ENCODE results near the gene VPS26B.

The VPS26B gene

GRCh38 chr11:134237557-134237922 lies 13.1 kb downstream of the VPS26B start:
- WGBS (ENCODE audit: extremely low coverage, insufficient coverage, insufficient read length): no CpG with 5 or more reads among the region's 11 CpGs
- H2BK12ac ChIP-seq (ENCODE audit: low read length): peak overlapping the region; percentile 28
- H3K27ac ChIP-seq (ENCODE audit: low read depth, low read length): peak overlapping the region; percentile 40
- H3K79me1 ChIP-seq (ENCODE audit: low read length): no peaks in the 10 kb centered on the region
- no peak for DNase-seq
- no peak overlapping the region for H3K18ac ChIP-seq (ENCODE audit: low read length)
- no peak overlapping the region for H3K9ac ChIP-seq (ENCODE audit: low read length)
- H3K4me3 ChIP-seq (ENCODE audit: low read depth, low read length): no peak overlapping the region
- H3K9me3 ChIP-seq (ENCODE audit: insufficient read depth, low read depth, low read length): no peaks in the 10 kb centered on the region
- H3K4ac ChIP-seq (ENCODE audit: low read depth, low read length): no peak overlapping the region
- peaks cover 3 to 8% of the 10 kb centered on the region in 2 experiments for H3K4me1 ChIP-seq (ENCODE audit: control insufficient read depth in 1 of 2, insufficient read depth in 2 of 2, low read length in 2 of 2)
- no peak overlapping the region for H2BK120ac ChIP-seq (ENCODE audit: insufficient read depth, low read length, poor library complexity)
- H2AFZ ChIP-seq (ENCODE audit: insufficient read depth, low read length, poor library complexity): no peak overlapping the region
- no peaks in the 10 kb centered on the region for H3K79me2 ChIP-seq (ENCODE audit: control insufficient read depth, insufficient read depth, low read length, poor library complexity)
- H4K91ac ChIP-seq (ENCODE audit: low read depth, low read length): peak overlapping the region; percentile 39
- no peak overlapping the region for H3K14ac ChIP-seq (ENCODE audit: low read length)
- H4K8ac ChIP-seq (ENCODE audit: low read depth, low read length): no peak overlapping the region
- no peak overlapping the region for H2BK5ac ChIP-seq (ENCODE audit: low read depth, low read length, poor library complexity)
- H3K36me3 ChIP-seq (ENCODE audit: control insufficient read depth in 1 of 2, insufficient read depth in 2 of 2, low read length in 2 of 2): peaks cover 11 to 13% of the 10 kb centered on the region in 2 experiments
- H2AK5ac ChIP-seq (ENCODE audit: low read length): no peak overlapping the region
- H3K23ac ChIP-seq (ENCODE audit: low read length): no peak overlapping the region
- H3K4me2 ChIP-seq (ENCODE audit: low read length): no peak overlapping the region
- H4K12ac ChIP-seq (ENCODE audit: low read depth, low read length): no peak overlapping the region
- no peaks in the 10 kb centered on the region for H3K27me3 ChIP-seq (ENCODE audit: insufficient read depth, low read length)

GRCh38 chr11:134238956-134239355 lies 14.5 kb downstream of the VPS26B start:
- H3K4ac ChIP-seq (ENCODE audit: low read depth, low read length): no peak overlapping the region
- H2BK120ac ChIP-seq (ENCODE audit: insufficient read depth, low read length, poor library complexity): no peak overlapping the region
- H3K9ac ChIP-seq (ENCODE audit: low read length): no peak overlapping the region
- H2AFZ ChIP-seq (ENCODE audit: insufficient read depth, low read length, poor library complexity): no peak overlapping the region
- no peak overlapping the region for H3K4me3 ChIP-seq (ENCODE audit: low read depth, low read length)
- H3K4me1 ChIP-seq (ENCODE audit: control insufficient read depth in 1 of 2, insufficient read depth in 2 of 2, low read length in 2 of 2): peaks cover 3 to 9% of the 10 kb centered on the region in 2 experiments
- H4K91ac ChIP-seq (ENCODE audit: low read depth, low read length): no peak overlapping the region
- WGBS (ENCODE audit: extremely low coverage, insufficient coverage, insufficient read length): no CpG with 5 or more reads among the region's 5 CpGs
- no peak overlapping the region for H3K27ac ChIP-seq (ENCODE audit: low read depth, low read length)
- no peaks in the 10 kb centered on the region for H3K27me3 ChIP-seq (ENCODE audit: insufficient read depth, low read length)
- H3K23ac ChIP-seq (ENCODE audit: low read length): no peak overlapping the region
- no peaks in the 10 kb centered on the region for H3K79me2 ChIP-seq (ENCODE audit: control insufficient read depth, insufficient read depth, low read length, poor library complexity)
- H3K4me2 ChIP-seq (ENCODE audit: low read length): no peak overlapping the region
- no peak overlapping the region for H4K8ac ChIP-seq (ENCODE audit: low read depth, low read length)
- no peak for DNase-seq
- H3K9me3 ChIP-seq (ENCODE audit: insufficient read depth, low read depth, low read length): no peaks in the 10 kb centered on the region
- H3K18ac ChIP-seq (ENCODE audit: low read length): no peak overlapping the region
- no peak overlapping the region for H4K12ac ChIP-seq (ENCODE audit: low read depth, low read length)
- H2AK5ac ChIP-seq (ENCODE audit: low read length): no peak overlapping the region
- no peak overlapping the region for H2BK5ac ChIP-seq (ENCODE audit: low read depth, low read length, poor library complexity)
- H3K36me3 ChIP-seq (ENCODE audit: control insufficient read depth in 1 of 2, insufficient read depth in 2 of 2, low read length in 2 of 2): peaks cover 17 to 27% of the 10 kb centered on the region in 2 experiments
- no peak overlapping the region for H2BK12ac ChIP-seq (ENCODE audit: low read length)
- H3K79me1 ChIP-seq (ENCODE audit: low read length): no peaks in the 10 kb centered on the region
- no peak overlapping the region for H3K14ac ChIP-seq (ENCODE audit: low read length)

GRCh38 chr11:134240592-134240991 lies 16.1 kb downstream of the VPS26B start:
- Histone ChIP-seq H2BK120ac (ENCODE audit: insufficient read depth, low read length, poor library complexity) (no peak overlapping the region), H4K8ac (ENCODE audit: low read depth, low read length) (no peak overlapping the region), H4K12ac (ENCODE audit: low read depth, low read length) (no peak overlapping the region), H3K23ac (ENCODE audit: low read length) (no peak overlapping the region), H3K79me2 (ENCODE audit: control insufficient read depth, insufficient read depth, low read length, poor library complexity) (no peaks in the 10 kb centered on the region), H3K18ac (ENCODE audit: low read length) (no peak overlapping the region), H2AK5ac (ENCODE audit: low read length) (no peak overlapping the region), H3K14ac (ENCODE audit: low read length) (no peak overlapping the region), H3K4ac (ENCODE audit: low read depth, low read length) (no peak overlapping the region), H2BK12ac (ENCODE audit: low read length) (no peak overlapping the region), H3K4me3 (ENCODE audit: low read depth, low read length) (no peak overlapping the region), H3K4me2 (ENCODE audit: low read length) (no peak overlapping the region), H3K36me3 (ENCODE audit: control insufficient read depth in 1 of 2, insufficient read depth in 2 of 2, low read length in 2 of 2) (peaks cover 25 to 37% of the 10 kb centered on the region in 2 experiments), H3K9ac (ENCODE audit: low read length) (no peak overlapping the region), H3K27ac (ENCODE audit: low read depth, low read length) (no peak overlapping the region), H4K91ac (ENCODE audit: low read depth, low read length) (no peak overlapping the region), H3K79me1 (ENCODE audit: low read length) (no peaks in the 10 kb centered on the region), H3K9me3 (ENCODE audit: insufficient read depth, low read depth, low read length) (no peaks in the 10 kb centered on the region), H2AFZ (ENCODE audit: insufficient read depth, low read length, poor library complexity) (no peak overlapping the region), H3K27me3 (ENCODE audit: insufficient read depth, low read length) (no peaks in the 10 kb centered on the region), H3K4me1 (ENCODE audit: control insufficient read depth in 1 of 2, insufficient read depth in 2 of 2, low read length in 2 of 2) (peaks cover 3 to 9% of the 10 kb centered on the region in 2 experiments), H2BK5ac (ENCODE audit: low read depth, low read length, poor library complexity) (no peak overlapping the region)
- WGBS (ENCODE audit: extremely low coverage, insufficient coverage, insufficient read length): no CpG with 5 or more reads among the region's 6 CpGs
- DNase-seq: no peak

- Histone ChIP-seq H2BK12ac (ENCODE audit: low read length) (no peak overlapping the region), H4K91ac (ENCODE audit: low read depth, low read length) (no peak overlapping the region), H3K4me3 (ENCODE audit: low read depth, low read length) (no peak overlapping the region), H2BK120ac (ENCODE audit: insufficient read depth, low read length, poor library complexity) (no peak overlapping the region), H2BK5ac (ENCODE audit: low read depth, low read length, poor library complexity) (no peak overlapping the region), H3K14ac (ENCODE audit: low read length) (no peak overlapping the region), H3K27me3 (ENCODE audit: insufficient read depth, low read length) (no peaks in the 10 kb centered on the region), H3K79me1 (ENCODE audit: low read length) (no peaks in the 10 kb centered on the region), H3K4me2 (ENCODE audit: low read length) (no peak overlapping the region), H3K27ac (ENCODE audit: low read depth, low read length) (no peak overlapping the region), H3K9ac (ENCODE audit: low read length) (no peak overlapping the region), H2AFZ (ENCODE audit: insufficient read depth, low read length, poor library complexity) (no peak overlapping the region), H4K12ac (ENCODE audit: low read depth, low read length) (no peak overlapping the region), H3K4ac (ENCODE audit: low read depth, low read length) (no peak overlapping the region), H3K9me3 (ENCODE audit: insufficient read depth, low read depth, low read length) (no peaks in the 10 kb centered on the region), H4K8ac (ENCODE audit: low read depth, low read length) (no peak overlapping the region), H2AK5ac (ENCODE audit: low read length) (no peak overlapping the region), H3K4me1 (ENCODE audit: control insufficient read depth in 1 of 2, insufficient read depth in 2 of 2, low read length in 2 of 2) (peaks cover 2 to 8% of the 10 kb centered on the region in 2 experiments), H3K36me3 (ENCODE audit: control insufficient read depth in 1 of 2, insufficient read depth in 2 of 2, low read length in 2 of 2) (peaks cover 36 to 49% of the 10 kb centered on the region in 2 experiments), H3K18ac (ENCODE audit: low read length) (no peak overlapping the region), H3K79me2 (ENCODE audit: control insufficient read depth, insufficient read depth, low read length, poor library complexity) (no peaks in the 10 kb centered on the region), H3K23ac (ENCODE audit: low read length) (no peak overlapping the region)
- peak; percentile 95 to 98 for DNase-seq
- no CpG with 5 or more reads among the region's 9 CpGs for WGBS (ENCODE audit: extremely low coverage, insufficient coverage, insufficient read length)
Observed at GRCh38 chr11:134242376-134242775, 17.9 kb downstream of the VPS26B start.

All from trophoblast cell (in vitro differentiated cells and primary cell).